Natural killer cell treated with Interleukin-12 subunit alpha and Interleukin-12 subunit beta and Interleukin-15 and Interleukin-18, amount 100 ng/mL, for 72 hours (primary cell): ENCODE measurements around the gene WDCP. TPM values are rescaled to one million over a fixed set of nuclear protein-coding genes. Genes with fewer than 3 reads are reported as not detected.
"Not testable (repeated sequence)": the region's sequence is repeated elsewhere in the genome, so short reads cannot be mapped to it uniquely, and the experiment has no call there.

Source experiments
- ATAC-seq, 2 donors: fragments of 150-1000 bp; cut with Tn5 transposase in 1 of 2; sonication (Bioruptor Pico), chemical (Tn5 transposase) in 1 of 2; 2 replicates each; pipeline ENCODE4 v1.10.0; 2021
- DNase-seq: peaks from one replicate; pipeline ENCODE4 v3.0.0; 2022; ENCODE audit warnings: low spot score
- H3K27ac Mint-ChIP-seq, 2 donors: 1 replicate in 1 of 2; 2 replicates in 1 of 2; pipeline ENCODE4 v1.8.0; 2022; ENCODE audit warnings: mixed read lengths in 2 of 2, mild to moderate bottlenecking in 1 of 2, moderate library complexity in 1 of 2
- H3K27me3 Mint-ChIP-seq, 2 donors: 1 replicate in 1 of 2; 2 replicates in 1 of 2; pipeline ENCODE4 v1.8.0; 2022; ENCODE audit warnings: mixed read lengths in 2 of 2
- H3K36me3 Mint-ChIP-seq: one replicate; pipeline ENCODE4 v1.8.0; 2022; ENCODE audit warnings: mixed read lengths
- H3K4me1 Mint-ChIP-seq, 2 donors: 1 replicate in 1 of 2; 2 replicates in 1 of 2; pipeline ENCODE4 v1.8.0; 2022; ENCODE audit warnings: low read depth in 2 of 2, mixed read lengths in 2 of 2, mild to moderate bottlenecking in 1 of 2
- H3K4me3 Mint-ChIP-seq: one replicate; pipeline ENCODE4 v1.8.0; 2022; ENCODE audit warnings: mixed read lengths
- H3K9me3 Mint-ChIP-seq: 2 replicates; pipeline ENCODE4 v1.8.0; 2022; ENCODE audit warnings: mixed read lengths
- total RNA-seq, 2 donors: library from RNA; stranded (reverse); gene quantifications; one replicate each; pipeline ENCODE4 v1.2.3, GENCODE V29; 2022

WDCP gene
- total RNA-seq, 2 donors from 2014 or later, result 20.8 to 26.3 TPM

GRCh38 chr2:24022975-24023575, 24.1 kb downstream of the WDCP start:
- Mint-ChIP-seq H3K9me3 (no peaks in the 10 kb centered on the region), H3K4me3 (no peak overlapping the region), H3K36me3 (no peaks in the 10 kb centered on the region), H3K4me1 (peaks cover 0 to 4% of the 10 kb centered on the region in 2 donors), H3K27ac (no peak overlapping the region), H3K27me3 (no peaks in the 10 kb centered on the region)
- ATAC-seq, result no peak
- no peak for DNase-seq

GRCh38 chr2:24022324-24022974, 24.7 kb downstream of the WDCP start:
- H3K27ac Mint-ChIP-seq, result no peak overlapping the region

GRCh38 chr2:24021122-24021998, 25.8 kb downstream of the WDCP start:
- no peaks in the 10 kb centered on the region for H3K27me3 Mint-ChIP-seq
- ATAC-seq, result peak; percentile 46 to 52
- no peak overlapping the region for H3K4me3 Mint-ChIP-seq
- peaks cover 0 to 4% of the 10 kb centered on the region in 2 donors for H3K4me1 Mint-ChIP-seq
- H3K27ac Mint-ChIP-seq, result no peak overlapping the region
- no peaks in the 10 kb centered on the region for H3K9me3 Mint-ChIP-seq
- H3K36me3 Mint-ChIP-seq, result no peaks in the 10 kb centered on the region
- DNase-seq, result no peak

More at GRCh38 chr2:24022324-24022974, 24.7 kb downstream of the WDCP start:
- ATAC-seq (no peak), DNase-seq (no peak)
- Mint-ChIP-seq H3K4me3 (no peak overlapping the region), H3K9me3 (no peaks in the 10 kb centered on the region), H3K27me3 (no peaks in the 10 kb centered on the region), H3K36me3 (no peaks in the 10 kb centered on the region), H3K4me1 (peaks cover 0 to 4% of the 10 kb centered on the region in 2 donors)

GRCh38 chr2:24020244-24020643, 26.9 kb downstream of the WDCP start:
- H3K27me3 Mint-ChIP-seq, result no peaks in the 10 kb centered on the region
- no peaks in the 10 kb centered on the region for H3K9me3 Mint-ChIP-seq
- ATAC-seq, result no peak
- peaks cover 0 to 4% of the 10 kb centered on the region in 2 donors for H3K4me1 Mint-ChIP-seq
- H3K4me3 Mint-ChIP-seq, result no peak overlapping the region
- no peak for DNase-seq
- H3K27ac Mint-ChIP-seq, result no peak overlapping the region
- no peaks in the 10 kb centered on the region for H3K36me3 Mint-ChIP-seq

- no peak overlapping the region for H3K4me3 Mint-ChIP-seq
Measured at GRCh38 chr2:24019729-24020128, 27.5 kb downstream of the WDCP start.

GRCh38 chr2:24018241-24018640, 28.9 kb downstream of the WDCP start:
- Mint-ChIP-seq H3K9me3 (no peaks in the 10 kb centered on the region), H3K27ac (no peak overlapping the region), H3K4me1 (no peaks in the 10 kb centered on the region), H3K36me3 (no peaks in the 10 kb centered on the region), H3K4me3 (no peak overlapping the region), H3K27me3 (peaks cover 0 to 2% of the 10 kb centered on the region in 2 donors)
- ATAC-seq (no peak), DNase-seq (no peak)

More at GRCh38 chr2:24019729-24020128, 27.5 kb downstream of the WDCP start:
- Mint-ChIP-seq H3K27me3 (no peaks in the 10 kb centered on the region), H3K27ac (no peak overlapping the region), H3K4me1 (peaks cover 0 to 4% of the 10 kb centered on the region in 2 donors), H3K36me3 (no peaks in the 10 kb centered on the region), H3K9me3 (no peaks in the 10 kb centered on the region)
- DNase-seq (no peak), ATAC-seq (no peak)

- Mint-ChIP-seq H3K4me1 (no peaks in the 10 kb centered on the region), H3K36me3 (no peaks in the 10 kb centered on the region), H3K27me3 (peaks cover 0 to 3% of the 10 kb centered on the region in 2 donors), H3K4me3 (no peak overlapping the region), H3K27ac (no peak overlapping the region), H3K9me3 (no peaks in the 10 kb centered on the region)
- DNase-seq, result no peak
- ATAC-seq, result no peak
Measured at GRCh38 chr2:24017711-24018110, 29.5 kb downstream of the WDCP start.

- ATAC-seq, result peak; percentile 11 to 15
Measured at GRCh38 chr2:24016853-24017703, 30.1 kb downstream of the WDCP start.

GRCh38 chr2:24016376-24016761, 30.8 kb downstream of the WDCP start:
- peak; percentile 14 to 25 for ATAC-seq
- H3K4me1 Mint-ChIP-seq, result peaks cover 5% of the 10 kb centered on the region in 2 donors
- H3K27ac Mint-ChIP-seq, result no peak overlapping the region
- DNase-seq, result no peak
- H3K9me3 Mint-ChIP-seq, result no peaks in the 10 kb centered on the region
- H3K4me3 Mint-ChIP-seq, result no peak overlapping the region
- peaks cover 7 to 11% of the 10 kb centered on the region in 2 donors for H3K27me3 Mint-ChIP-seq
- H3K36me3 Mint-ChIP-seq, result no peaks in the 10 kb centered on the region

More at GRCh38 chr2:24016853-24017703, 30.1 kb downstream of the WDCP start:
- Mint-ChIP-seq H3K4me1 (no peaks in the 10 kb centered on the region), H3K36me3 (no peaks in the 10 kb centered on the region), H3K4me3 (no peak overlapping the region), H3K27me3 (peaks cover 0 to 8% of the 10 kb centered on the region in 2 donors), H3K9me3 (no peaks in the 10 kb centered on the region), H3K27ac (no peak overlapping the region)
- DNase-seq, result no peak

GRCh38 chr2:24015562-24016375, 31.4 kb downstream of the WDCP start:
- Mint-ChIP-seq H3K9me3 (no peaks in the 10 kb centered on the region), H3K27me3 (peaks cover 8 to 11% of the 10 kb centered on the region in 2 donors), H3K4me1 (peaks cover 9 to 11% of the 10 kb centered on the region in 2 donors), H3K4me3 (no peak overlapping the region), H3K27ac (no peak overlapping the region), H3K36me3 (no peaks in the 10 kb centered on the region)
- DNase-seq (no peak), ATAC-seq (peak; percentile 15 to 44)

GRCh38 chr2:24014902-24015301, 32.3 kb downstream of the WDCP start:
- ATAC-seq, H3K4me3 Mint-ChIP-seq, H3K27ac Mint-ChIP-seq, H3K9me3 Mint-ChIP-seq, DNase-seq, H3K36me3 Mint-ChIP-seq: not testable (repeated sequence)
- H3K4me1 Mint-ChIP-seq, result peaks cover 9 to 13% of the 10 kb centered on the region in 2 donors
- H3K27me3 Mint-ChIP-seq, result peaks cover 8 to 11% of the 10 kb centered on the region in 2 donors

GRCh38 chr2:24012521-24013188, 34.5 kb downstream of the WDCP start:
- Mint-ChIP-seq H3K27me3 (peaks cover 8 to 11% of the 10 kb centered on the region in 2 donors), H3K4me3 (no peak overlapping the region), H3K36me3 (no peaks in the 10 kb centered on the region), H3K27ac (no peak overlapping the region), H3K9me3 (no peaks in the 10 kb centered on the region), H3K4me1 (peaks cover 9 to 13% of the 10 kb centered on the region in 2 donors)
- ATAC-seq, result no peak
- no peak for DNase-seq
